Esophagus (tissue), 2 donors: ENCODE measurements around the gene HSPA8. TPM values are rescaled to one million over a fixed set of nuclear protein-coding genes. Genes with fewer than 3 reads are reported as not detected.

Experiments used
- H3K27ac ChIP-seq, 2 donors: one replicate each; pipeline ENCODE4 v1.5.1; 2013; ENCODE audit warnings: low read depth in 2 of 2, mild to moderate bottlenecking in 2 of 2, inconsistent platforms in 1 of 2, low read length in 1 of 2, moderate library complexity in 1 of 2
- H3K27me3 ChIP-seq, 2 donors: one replicate each; pipeline ENCODE4 v1.6.1; 2013; ENCODE audit warnings: low read length in 2 of 2, control low read depth in 1 of 2, mild to moderate bottlenecking in 1 of 2; ENCODE audit not compliant: insufficient read depth in 2 of 2, control insufficient read depth in 1 of 2
- H3K36me3 ChIP-seq, 2 donors: one replicate each; pipeline ENCODE4 v1.6.1; 2013; ENCODE audit warnings: low read length in 1 of 2; ENCODE audit not compliant: control insufficient read depth in 2 of 2, insufficient read depth in 2 of 2
- H3K4me1 ChIP-seq, 2 donors: one replicate each; pipeline ENCODE4 v1.6.1; 2013; ENCODE audit warnings: low read length in 1 of 2; ENCODE audit not compliant: control insufficient read depth in 2 of 2, insufficient read depth in 2 of 2
- H3K4me3 ChIP-seq, 2 donors: one replicate each; pipeline ENCODE4 v1.5.1; 2013; ENCODE audit warnings: low read length in 2 of 2, mild to moderate bottlenecking in 2 of 2, low read depth in 1 of 2, moderate library complexity in 1 of 2
- H3K9me3 ChIP-seq, 2 donors: one replicate each; pipeline ENCODE4 v1.6.1; 2013; ENCODE audit warnings: mild to moderate bottlenecking in 2 of 2, low read depth in 1 of 2, low read length in 1 of 2, moderate library complexity in 1 of 2; ENCODE audit not compliant: control insufficient read depth in 2 of 2, insufficient read depth in 1 of 2
- WGBS, 2 donors: extraction: QIAGEN DNeasy Blood & Tissue Kit; methylation state at CpG; one replicate each; pipeline ENCODE4 v1.1.7; 2013; 5-methylcytosine and 5-hydroxymethylcytosine counted together
- polyA plus RNA-seq, 2 donors: library from polyadenylated mRNA; stranded (reverse); fragments of 200-250 nt; gene quantifications; one replicate each; pipeline ENCODE4 v1.2.3, GENCODE V29; 2013
- donor health status: healthy with polysubstance abuse.
- donor health status: Bipolar disorder and iron deficiency.

HSPA8 gene
- polyA plus RNA-seq, 2 donors, result 64.9 to 504 TPM

GRCh38 chr11:123035831-123036230, 26.1 kb downstream of the HSPA8 start:
- H3K36me3 ChIP-seq, result no peaks in the 10 kb centered on the region
- no peaks in the 10 kb centered on the region for H3K27me3 ChIP-seq
- H3K4me1 ChIP-seq, result no peaks in the 10 kb centered on the region
- no peak overlapping the region for H3K27ac ChIP-seq
- H3K9me3 ChIP-seq, result no peaks in the 10 kb centered on the region
- no peak overlapping the region for H3K4me3 ChIP-seq
- WGBS, 2 donors, result 78 to 81% methylated on average over 10 of the region's 10 CpGs

GRCh38 chr11:123034597-123034996, 27.3 kb downstream of the HSPA8 start:
- no peak overlapping the region for H3K4me3 ChIP-seq
- no peaks in the 10 kb centered on the region for H3K4me1 ChIP-seq
- H3K27me3 ChIP-seq, result no peaks in the 10 kb centered on the region
- no peak overlapping the region for H3K27ac ChIP-seq
- no peaks in the 10 kb centered on the region for H3K36me3 ChIP-seq
- no peaks in the 10 kb centered on the region for H3K9me3 ChIP-seq
- 77 to 79% methylated on average over 6 of the region's 6 CpGs for WGBS, 2 donors

- H3K27ac ChIP-seq, result no peak overlapping the region
- no peaks in the 10 kb centered on the region for H3K9me3 ChIP-seq
- no peaks in the 10 kb centered on the region for H3K27me3 ChIP-seq
- no peaks in the 10 kb centered on the region for H3K4me1 ChIP-seq
- 46 to 49% methylated on average over 10 of the region's 10 CpGs for WGBS, 2 donors
- no peaks in the 10 kb centered on the region for H3K36me3 ChIP-seq
- H3K4me3 ChIP-seq, result no peak overlapping the region
Observed at GRCh38 chr11:123033895-123034294, 28.0 kb downstream of the HSPA8 start.

GRCh38 chr11:123030517-123030916, 31.4 kb downstream of the HSPA8 start:
- Histone ChIP-seq H3K36me3 (no peaks in the 10 kb centered on the region), H3K27ac (no peak overlapping the region), H3K4me3 (no peak overlapping the region), H3K4me1 (no peaks in the 10 kb centered on the region), H3K9me3 (no peaks in the 10 kb centered on the region), H3K27me3 (no peaks in the 10 kb centered on the region)
- 60 to 76% methylated on average over 4 of the region's 4 CpGs for WGBS, 2 donors

- Histone ChIP-seq H3K36me3 (no peaks in the 10 kb centered on the region), H3K27ac (no peak overlapping the region), H3K4me1 (no peaks in the 10 kb centered on the region), H3K4me3 (no peak overlapping the region), H3K9me3 (no peaks in the 10 kb centered on the region), H3K27me3 (no peaks in the 10 kb centered on the region)
- 54 to 55% methylated on average over 2 of the region's 2 CpGs for WGBS, 2 donors
Observed at GRCh38 chr11:123020968-123021367, 41.0 kb downstream of the HSPA8 start.

- Histone ChIP-seq H3K27me3 (no peaks in the 10 kb centered on the region), H3K4me1 (no peaks in the 10 kb centered on the region), H3K4me3 (no peak overlapping the region), H3K36me3 (no peaks in the 10 kb centered on the region), H3K9me3 (no peaks in the 10 kb centered on the region), H3K27ac (no peak overlapping the region)
- WGBS, 2 donors, result 82 to 84% methylated on average over 9 of the region's 9 CpGs
Observed at GRCh38 chr11:123018702-123019101, 43.2 kb downstream of the HSPA8 start.

- H3K4me3 ChIP-seq, result no peak overlapping the region
- no peaks in the 10 kb centered on the region for H3K27me3 ChIP-seq
- H3K4me1 ChIP-seq, result no peaks in the 10 kb centered on the region
- no peaks in the 10 kb centered on the region for H3K36me3 ChIP-seq
- WGBS, 2 donors, result 41 to 66% methylated on average over 4 of the region's 4 CpGs
- no peak overlapping the region for H3K27ac ChIP-seq
- H3K9me3 ChIP-seq, result no peaks in the 10 kb centered on the region
Observed at GRCh38 chr11:123011510-123011909, 50.4 kb downstream of the HSPA8 start.

Other genes with a start within 250 kb of the HSPA8 start
- gene CRTAM, start 223.6 kb downstream of the HSPA8 start, polyA plus RNA-seq, result under 1 TPM; 0.08 to 0.14 TPM
- gene JHY, start 179.4 kb downstream of the HSPA8 start, polyA plus RNA-seq, result under 1 TPM; 0.77 to 0.82 TPM
- gene BSX, start 80.3 kb downstream of the HSPA8 start, polyA plus RNA-seq, result not detected
- gene CLMP, start 133.1 kb upstream of the HSPA8 start, polyA plus RNA-seq, result 1 to 10 TPM; 2.9 to 4.2 TPM